SIG-M5 treated with dmso at 0.1 percent for 504 hours (cell line): Measurements from ENCODE around the gene PPM1B.
A peak's percentile ranks its signal among the peaks of the same experiment; 100 is the strongest.
"Not testable (repeated sequence)": the region's sequence is repeated elsewhere in the genome, so short reads cannot be mapped to it uniquely, and the experiment has no call there.

Source experiments
- DNase-seq: peaks from one replicate; lab custom pipeline; 2025; ENCODE audit not compliant: unreplicated experiment; lab: John Stamatoyannopoulos, UW

PPM1B gene

DNA sequence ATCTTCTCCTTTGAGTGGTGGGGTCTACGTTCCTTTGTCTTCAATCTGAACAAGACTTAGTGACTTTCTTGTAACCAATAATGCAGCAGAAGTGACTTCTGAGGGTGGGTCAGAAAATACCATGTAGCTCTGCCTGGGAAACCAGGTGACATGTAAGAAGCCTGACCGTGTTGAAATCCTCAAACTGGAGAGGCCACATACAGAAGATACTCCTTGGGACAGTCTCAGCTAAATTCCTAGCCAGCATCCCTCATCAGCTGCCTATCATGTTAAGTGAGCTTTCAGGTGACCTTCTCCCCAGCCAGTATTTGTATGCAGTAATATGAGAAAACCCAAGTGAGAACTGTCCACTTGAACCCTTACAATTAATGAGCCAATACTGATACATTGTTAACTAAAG lies 27.0 kb downstream of the PPM1B start:
- no peak for DNase-seq

DNA sequence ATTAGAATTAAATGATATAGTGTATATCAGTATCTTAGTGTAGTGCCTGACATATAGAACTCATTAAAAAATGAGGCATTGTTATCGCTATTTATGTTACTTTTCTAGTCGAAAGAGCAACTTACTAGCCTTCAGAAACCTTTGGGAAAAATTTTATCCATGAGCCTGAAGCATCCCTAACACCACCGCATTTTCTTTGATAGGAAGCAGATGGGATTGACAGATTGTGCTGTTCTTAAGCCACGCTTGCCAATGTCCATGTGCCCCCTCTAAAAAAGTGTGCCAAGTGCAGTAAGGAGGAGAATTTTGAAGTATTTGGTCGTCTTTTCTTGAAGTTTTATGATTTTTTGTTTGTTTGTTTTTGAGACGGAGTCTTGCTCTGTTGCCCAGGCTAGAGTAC lies 29.1 kb downstream of the PPM1B start:
- DNase-seq: no peak

DNA sequence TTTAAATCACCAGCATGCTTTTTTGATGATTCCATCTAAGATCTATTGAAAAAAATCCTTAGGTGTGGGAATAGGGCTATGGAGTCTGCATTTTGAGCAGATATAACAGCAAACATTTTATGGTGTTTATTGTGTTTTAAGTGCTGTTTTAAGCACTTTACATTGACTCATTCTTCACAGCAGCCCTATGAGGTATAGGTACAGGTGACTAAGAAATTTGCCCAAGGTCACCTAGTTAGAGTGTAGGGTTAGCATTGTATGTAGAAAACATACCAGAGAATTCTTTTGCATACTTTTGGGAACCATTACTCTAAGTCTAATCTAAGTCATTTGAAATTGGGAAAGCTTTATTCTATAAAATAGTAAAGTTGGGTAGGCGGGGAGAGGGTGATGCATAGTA lies 31.3 kb downstream of the PPM1B start:
- no peak for DNase-seq

DNA sequence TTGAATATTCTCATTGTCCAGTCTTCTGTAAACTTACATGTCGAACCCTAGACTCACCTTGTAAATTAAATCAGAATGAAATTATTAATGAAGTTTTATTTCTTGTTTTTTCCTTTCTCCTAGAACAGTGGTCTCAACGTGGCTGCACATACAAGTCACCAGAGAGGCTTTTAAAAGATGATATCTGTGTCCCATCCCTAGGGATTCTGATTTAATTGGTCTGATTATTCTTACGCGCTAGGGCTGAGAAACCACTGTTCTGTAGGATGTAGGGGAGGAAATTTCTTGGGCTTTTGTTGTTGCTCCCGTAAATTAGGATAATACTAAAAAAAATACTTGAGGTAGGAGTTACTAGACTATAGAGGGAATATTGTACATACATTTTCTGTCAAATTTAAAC lies 32.1 kb downstream of the PPM1B start:
- DNase-seq: no peak

DNA sequence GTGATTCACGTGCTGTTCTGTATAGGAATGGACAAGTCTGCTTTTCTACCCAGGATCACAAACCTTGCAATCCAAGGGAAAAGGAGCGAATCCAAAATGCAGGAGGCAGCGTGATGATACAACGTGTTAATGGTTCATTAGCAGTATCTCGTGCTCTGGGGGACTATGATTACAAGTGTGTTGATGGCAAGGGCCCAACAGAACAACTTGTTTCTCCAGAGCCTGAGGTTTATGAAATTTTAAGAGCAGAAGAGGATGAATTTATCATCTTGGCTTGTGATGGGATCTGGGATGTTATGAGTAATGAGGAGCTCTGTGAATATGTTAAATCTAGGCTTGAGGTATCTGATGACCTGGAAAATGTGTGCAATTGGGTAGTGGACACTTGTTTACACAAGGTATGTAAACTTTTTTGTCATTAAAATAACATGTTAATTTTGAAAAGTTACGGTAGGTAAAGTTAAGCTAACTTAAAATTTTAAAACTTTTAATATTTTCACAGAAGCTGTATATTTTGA lies 33.0 kb downstream of the PPM1B start:
- no peak for DNase-seq

DNA sequence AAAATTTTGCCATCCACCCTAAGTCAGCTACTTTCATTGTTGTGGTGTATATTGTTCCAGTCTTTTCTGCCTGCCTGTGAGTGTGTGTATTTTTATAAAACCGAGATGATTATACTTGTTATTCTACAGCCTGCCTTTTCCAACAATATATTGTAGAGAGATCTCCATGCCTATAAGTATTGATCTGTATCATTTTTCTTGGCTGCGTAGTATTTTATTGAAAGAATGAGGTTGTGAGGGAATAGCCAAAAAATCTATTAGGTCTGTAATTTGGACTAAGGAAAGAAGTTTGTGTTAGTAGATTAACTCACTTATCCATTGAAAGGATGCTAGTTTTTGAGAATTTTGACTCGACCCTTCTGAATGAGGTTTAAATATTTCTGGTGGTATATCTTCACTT lies 34.9 kb downstream of the PPM1B start:
- no peak for DNase-seq

DNA sequence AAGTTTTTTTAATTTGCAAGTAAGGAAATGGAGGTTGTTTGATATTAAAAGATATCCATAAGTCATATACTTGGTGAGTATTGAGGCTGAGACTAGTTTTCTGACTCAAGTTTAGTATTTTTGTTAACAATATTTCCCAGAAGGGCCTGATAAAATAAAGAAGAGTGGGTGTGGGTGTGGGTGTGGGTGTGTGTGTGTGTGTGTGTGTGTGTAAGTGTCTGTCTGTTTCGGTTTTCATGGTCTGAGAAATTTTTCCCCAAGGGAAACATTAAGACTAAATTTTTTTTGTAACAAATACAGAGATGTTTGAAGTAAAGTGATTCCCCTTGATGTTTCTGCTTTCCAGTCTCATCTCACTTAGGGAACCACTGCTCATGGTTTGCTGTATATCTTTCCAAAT lies 36.5 kb downstream of the PPM1B start:
- no peak for DNase-seq

DNA sequence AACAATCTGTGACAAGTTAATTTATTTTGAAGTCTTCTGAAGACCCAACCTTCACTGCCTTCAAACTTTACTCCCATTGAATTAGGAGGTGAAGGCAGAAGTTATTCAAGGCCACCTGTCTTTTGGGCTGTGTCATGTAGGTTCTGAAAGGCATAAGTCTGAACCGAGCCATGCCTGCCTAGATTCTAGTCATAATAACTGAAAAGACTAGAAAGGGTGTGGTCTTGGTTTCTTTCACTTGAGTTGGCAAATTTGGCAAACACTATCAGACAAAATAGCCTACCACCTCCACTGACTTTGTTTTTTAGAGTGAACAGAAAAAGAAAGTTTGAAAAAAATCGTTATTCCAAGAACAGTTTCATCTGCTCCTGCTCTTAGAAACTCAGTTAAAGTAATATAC lies 38.4 kb downstream of the PPM1B start:
- DNase-seq: no peak

DNA sequence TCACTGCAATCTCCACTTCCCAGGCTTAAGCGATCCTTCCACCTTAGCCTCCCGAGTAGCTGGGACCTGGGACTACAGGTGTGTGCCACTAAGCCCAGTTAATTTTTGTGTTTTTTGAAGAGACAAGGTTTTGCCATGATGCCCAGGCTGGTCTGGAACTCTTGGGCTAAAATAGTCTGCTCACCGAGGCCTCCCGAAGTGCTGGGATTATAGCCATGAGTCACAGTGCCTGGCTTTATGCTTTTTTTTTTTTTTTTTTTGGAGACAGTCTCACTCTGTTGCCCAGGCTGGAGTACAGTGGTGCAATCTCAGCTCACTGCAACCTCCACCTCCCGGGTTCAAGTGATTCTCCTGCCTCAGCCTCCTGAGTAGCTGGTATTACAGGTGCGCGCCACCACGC lies 39.0 kb downstream of the PPM1B start:
- DNase-seq: not testable (repeated sequence)

DNA sequence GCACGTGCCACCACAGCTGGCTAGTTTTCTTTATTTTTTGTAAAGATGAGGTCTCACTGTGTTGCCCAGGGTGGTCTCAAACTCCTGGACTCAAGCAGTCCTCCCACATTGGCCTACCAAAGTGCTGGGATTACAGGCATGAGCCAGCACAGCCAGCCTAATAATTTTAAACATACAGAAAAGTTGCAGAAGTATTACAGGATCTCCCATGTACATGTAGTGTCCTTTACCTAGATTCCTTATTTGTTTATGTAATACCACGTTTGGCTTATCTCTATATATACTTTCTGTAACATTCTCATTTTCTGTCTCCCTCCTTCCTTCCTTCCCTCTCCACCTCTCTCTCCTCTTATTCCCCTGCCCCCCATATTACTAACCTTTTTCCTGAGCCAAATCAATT lies 41.7 kb downstream of the PPM1B start:
- no peak for DNase-seq

DNA sequence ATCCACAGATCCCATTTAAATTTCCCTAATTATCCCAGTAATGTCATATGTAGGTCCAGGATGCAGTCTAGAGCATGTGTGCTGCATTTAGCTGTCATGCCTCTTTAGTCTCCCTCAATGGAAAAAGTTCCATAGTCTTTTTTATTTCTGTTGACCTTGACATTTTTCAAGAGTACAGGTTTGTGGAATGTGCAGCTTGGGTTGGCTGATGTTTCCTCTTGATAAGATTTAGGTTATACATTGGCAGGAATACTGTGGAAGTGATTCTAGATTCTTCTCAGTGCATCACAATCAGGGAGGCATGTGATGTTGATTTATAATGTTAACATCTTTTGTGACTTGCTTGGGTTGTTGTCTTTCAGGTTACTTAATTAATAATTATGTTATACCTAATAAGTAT lies 42.5 kb downstream of the PPM1B start:
- no peak for DNase-seq

DNA sequence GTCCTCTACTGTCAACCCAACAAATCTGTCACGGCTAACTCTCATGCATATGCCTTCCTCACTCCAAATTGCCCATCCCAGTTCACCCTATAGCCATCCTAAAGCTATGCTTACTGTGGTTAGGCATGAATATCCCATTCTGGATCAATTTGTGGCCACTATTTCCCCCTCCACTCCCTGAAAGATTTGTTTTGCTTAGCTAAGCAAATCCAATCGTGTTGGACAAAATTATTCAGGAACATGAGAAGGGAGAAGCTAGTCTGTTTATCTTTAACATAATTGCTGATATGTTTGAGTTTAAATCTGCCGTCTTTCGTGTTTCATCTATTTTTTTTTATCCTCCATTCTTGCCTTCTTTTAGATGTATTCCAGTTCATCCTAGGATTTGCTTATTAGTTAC lies 43.6 kb downstream of the PPM1B start:
- DNase-seq: no peak

DNA sequence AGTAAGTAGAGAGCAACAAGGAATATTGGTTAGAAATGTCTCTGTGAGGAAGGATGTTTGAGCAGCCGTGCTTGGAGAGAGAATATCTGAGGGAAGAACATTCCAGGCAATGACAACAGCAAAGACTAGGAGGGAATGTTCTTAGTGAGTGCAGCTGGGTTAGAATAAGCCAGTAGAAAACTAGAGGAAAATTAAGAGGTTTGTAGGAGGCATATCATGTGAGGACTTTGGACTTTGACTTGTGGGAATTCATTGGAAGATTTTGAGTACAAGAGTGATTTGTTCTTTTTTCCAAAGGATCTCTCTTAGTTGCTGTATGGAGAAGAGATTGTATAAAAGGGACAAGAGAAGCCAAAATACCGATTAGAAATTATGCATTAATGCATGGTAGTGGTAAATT lies 47.2 kb downstream of the PPM1B start:
- DNase-seq: no peak

DNA sequence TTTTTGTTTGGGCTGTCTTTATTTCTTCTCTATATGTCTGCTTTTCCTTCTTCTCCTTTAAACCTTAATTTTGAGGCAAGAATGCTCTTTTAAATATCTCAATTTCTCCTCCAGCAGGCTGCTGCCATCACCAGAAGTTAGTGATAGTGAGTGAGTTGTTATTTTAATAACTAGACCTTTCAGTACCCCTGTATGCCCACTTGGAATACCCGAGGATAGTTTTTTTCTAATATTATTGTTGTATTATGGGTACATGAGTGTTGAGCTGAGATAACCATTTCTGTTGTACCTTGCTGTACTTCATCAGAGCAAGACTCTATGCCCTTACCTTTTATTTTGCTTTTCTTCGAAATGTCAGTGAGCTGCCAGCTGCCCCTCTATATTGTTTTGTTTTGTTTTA lies 50.1 kb downstream of the PPM1B start:
- no peak for DNase-seq

DNA sequence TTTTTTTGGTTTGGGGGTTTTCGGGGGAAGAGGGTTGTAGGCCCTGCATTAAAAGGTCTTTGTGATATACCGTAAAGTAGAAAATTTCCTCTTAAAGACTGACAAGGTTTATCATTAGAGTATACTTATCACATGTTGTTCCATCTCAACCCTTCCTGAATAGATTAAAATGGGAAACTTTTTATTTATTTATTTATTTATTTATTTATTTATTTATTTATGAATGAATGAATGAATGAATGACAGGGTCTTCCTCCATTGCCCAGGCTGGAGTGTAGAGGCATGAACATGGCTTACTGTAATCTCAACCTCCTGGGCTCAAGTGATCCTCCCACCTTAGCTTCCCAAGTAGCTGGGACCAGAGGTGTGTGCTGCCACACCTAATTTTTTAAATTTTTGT lies 58.1 kb downstream of the PPM1B start:
- DNase-seq: no peak

DNA sequence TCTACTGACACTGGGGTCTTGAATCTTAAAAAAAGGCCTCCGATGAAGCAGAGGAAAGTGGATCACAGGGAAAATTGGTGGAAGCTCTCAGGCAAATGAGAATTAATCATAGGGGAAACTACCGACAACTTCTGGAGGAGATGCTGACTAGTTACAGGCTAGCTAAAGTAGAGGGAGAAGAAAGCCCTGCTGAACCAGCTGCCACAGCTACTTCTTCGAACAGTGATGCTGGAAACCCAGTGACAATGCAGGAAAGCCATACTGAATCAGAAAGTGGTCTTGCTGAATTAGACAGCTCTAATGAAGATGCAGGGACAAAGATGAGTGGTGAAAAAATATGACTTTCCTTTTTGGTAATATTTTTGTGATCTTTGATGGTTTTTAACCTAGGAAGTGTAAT lies 61.7 kb downstream of the PPM1B start:
- DNase-seq: no peak

DNA sequence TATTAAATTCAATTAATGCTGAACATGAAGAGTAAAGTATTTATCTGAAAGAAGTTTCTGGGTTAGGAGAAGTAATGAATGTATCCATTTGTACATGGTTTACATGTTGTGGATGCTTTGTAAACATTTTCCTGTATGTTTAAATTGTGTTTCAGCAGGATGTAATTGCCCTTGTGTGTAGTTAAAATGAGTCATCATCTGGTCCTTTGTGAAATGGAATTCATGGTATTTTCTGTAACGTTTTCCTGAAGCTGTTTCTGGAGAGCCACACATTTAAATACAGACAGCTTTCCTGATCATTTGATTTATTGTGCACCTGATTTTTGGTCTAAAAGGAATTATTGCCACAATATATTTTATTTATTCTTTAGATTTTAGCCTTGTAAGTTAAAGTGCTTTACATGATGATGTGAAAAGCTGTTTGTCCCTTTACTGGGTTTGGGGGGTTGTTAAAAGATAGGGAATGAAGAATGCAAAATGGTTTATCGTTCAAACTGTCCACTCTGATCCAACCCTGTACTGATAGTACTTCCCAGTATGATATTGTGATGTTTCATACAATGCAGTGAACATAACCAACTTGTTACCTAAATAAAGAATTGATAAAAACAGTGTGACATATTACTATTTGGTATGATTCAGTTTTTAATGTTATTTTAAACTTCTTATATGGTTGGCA lies 64.9 kb downstream of the PPM1B start:
- DNase-seq: no peak

DNA sequence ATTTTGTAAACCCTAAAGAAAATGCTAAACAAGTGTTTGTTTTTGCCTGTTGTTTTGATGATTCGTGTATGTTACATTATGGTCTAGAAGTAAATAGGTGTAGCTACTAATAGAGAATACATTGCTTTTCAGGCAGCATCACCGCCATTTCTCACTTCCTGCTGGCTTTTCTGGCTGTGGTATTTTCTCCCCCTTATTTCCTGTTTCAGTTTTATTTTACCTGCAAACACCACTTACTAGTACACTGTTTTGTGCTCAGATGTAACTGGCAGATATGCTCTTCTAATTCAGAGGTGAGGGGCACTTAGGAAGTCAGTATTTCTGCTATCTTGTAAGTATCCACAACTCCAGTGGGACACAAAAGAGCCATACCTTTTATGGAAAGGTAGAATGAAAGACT lies 68.5 kb downstream of the PPM1B start:
- no peak for DNase-seq

DNA sequence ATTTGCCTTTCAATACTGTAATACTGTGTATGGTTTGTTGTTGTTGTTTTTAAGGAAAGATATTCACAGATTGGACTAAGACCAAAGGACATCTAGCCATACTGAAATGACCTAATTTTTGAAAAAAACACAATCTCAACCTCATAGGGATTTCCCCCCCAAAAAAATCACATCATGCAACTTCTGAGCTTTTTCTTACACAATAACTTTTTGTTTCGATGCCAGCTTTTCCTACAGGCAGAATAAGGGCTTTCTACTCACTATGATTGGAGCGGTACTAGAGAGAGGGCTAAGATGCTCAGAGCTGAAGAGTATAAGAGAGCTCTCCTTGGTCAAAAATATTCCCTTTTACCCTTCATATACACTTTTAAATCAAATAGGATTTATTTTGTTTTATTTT lies 74.2 kb downstream of the PPM1B start:
- DNase-seq: no peak

DNA sequence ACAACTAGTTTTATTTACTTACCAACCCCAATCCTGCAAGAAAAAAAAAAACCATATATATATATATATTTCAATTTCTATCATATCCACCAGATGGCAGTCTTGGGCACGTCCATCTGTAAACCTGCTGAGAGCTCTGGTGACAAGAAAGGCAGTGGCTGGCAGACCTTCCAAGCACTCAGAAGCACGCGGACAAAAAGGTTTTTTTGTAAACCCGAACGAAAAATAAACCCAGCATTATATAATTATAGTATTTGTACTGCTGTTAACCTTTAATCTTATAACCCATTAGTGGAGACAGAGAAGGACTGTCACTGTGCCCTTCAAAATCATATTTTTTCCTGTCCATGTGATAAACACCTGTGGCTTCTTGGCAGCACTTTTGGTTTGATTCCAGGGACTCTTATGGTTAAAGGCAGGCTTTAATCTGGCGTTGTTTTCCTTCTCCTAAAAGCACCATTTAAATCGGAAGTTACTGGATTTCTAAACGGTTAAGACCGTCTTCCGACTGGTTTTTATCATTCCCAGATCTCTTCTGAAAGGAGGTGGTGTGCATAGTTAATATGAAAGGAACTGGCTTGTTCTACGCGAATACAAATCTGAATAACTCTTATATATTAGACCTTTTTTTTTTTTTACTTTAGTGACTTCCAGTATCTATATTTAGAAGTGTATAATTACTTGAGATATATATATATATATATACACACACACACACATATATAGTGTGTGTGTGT lies 75.6 kb downstream of the PPM1B start:
- DNase-seq: peak; percentile 76

DNA sequence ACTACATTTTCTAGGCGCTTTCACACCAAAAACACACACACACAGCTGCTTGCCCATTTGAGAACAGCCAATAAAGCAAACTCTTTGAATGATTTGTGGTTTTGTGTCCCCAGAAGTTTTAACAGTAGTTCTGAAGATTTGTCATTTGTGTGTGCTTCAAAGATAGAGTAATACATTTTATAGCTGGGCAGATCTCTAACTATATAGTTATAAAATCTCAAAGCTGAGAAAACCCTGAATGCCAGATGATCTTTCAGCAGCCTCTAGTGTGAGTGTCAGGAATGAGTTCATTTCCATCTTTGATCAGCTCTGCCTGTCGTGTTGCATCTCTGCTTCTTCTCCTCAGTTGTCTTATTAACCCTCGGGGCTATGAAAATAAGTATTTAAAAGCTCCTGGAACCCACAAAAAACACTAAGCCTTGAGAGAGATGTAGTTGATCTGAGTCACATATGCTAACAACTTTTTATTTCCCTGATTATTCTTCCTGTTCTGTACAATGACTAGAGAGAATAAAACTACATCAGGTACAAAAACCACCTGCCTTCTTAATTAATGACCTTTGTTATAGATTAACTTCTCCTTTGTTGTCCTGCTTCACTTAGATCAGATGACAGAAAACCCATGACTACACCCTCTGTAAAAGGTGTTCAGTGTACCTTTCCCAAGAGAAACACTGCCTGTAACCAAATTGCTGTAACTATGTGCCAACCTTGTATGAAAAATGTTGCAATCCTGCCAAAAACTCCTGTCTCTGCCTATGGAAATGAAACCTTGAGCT lies 76.6 kb downstream of the PPM1B start:
- no peak for DNase-seq

DNA sequence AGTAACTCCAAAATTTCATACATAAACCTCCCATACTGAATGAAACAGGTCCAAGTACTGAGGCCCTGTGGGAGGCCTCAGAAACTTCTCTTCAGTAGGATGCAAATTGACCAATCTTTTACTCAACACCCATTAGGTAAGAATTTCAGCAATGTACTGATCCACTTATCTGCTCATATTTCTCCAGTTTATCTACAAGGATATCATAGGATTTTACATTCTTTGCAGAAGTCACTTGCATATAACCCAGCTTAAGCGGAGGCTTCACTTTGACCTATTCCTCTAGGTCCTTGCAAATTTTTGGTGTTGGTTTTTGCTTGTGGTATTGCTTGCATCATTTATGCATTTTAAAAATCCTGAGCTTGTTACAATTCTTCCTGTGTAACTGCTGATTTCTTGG lies 77.8 kb downstream of the PPM1B start:
- no peak for DNase-seq
